Fibroblast of skin of left biceps (primary cell): Measurements from ENCODE around the gene FASN.

Experiments
- DNase-seq, 2 experiments: peaks; one replicate each; pipeline ENCODE4 v3.0.0-alpha.2; 2013; ENCODE audit warnings: low read depth in 2 of 2

FASN gene

DNA sequence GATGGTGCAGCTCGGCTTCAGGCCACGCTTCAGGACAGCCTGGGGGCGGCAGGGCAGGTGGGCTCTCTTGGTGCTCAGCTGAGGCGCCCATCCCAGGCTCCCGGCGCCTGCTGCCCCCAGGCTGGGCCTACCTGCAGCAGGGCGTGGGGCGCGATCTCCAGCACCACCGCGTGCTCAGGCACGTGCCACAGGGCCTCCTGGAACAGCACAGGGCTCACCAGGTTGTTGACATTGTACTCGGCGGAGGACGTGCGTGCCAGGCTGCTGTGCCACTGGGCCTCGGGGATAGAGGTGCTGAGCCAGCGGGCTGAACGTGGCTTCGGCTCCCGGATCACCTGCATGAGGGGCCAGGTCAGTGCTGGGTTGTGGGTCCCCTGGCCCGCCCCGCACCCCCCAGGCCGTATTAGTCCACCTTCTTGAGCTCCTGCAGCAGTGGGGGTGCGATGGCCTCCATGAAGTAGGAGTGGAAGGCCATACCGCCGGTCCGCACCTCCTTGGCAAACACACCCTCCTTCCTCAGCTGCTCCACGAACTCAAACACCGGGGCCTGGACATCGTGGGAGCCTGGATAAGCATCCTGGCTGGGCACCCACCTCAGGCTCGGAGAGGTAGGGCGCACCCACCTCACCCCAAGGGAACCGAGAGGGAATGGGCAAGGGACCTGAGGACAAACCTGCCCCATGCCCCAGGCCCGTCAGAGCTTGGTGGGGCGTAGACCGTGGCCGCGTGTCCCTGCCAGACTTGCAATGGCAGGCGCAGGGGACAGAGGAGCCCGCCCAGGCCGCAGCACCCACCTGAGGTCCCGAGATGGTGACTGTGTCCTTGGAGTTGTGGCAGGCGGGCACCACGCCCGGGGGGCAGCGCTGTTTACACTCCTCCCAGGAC is 9.0 kb downstream of the FASN start:
- DNase-seq, result no peak

DNA sequence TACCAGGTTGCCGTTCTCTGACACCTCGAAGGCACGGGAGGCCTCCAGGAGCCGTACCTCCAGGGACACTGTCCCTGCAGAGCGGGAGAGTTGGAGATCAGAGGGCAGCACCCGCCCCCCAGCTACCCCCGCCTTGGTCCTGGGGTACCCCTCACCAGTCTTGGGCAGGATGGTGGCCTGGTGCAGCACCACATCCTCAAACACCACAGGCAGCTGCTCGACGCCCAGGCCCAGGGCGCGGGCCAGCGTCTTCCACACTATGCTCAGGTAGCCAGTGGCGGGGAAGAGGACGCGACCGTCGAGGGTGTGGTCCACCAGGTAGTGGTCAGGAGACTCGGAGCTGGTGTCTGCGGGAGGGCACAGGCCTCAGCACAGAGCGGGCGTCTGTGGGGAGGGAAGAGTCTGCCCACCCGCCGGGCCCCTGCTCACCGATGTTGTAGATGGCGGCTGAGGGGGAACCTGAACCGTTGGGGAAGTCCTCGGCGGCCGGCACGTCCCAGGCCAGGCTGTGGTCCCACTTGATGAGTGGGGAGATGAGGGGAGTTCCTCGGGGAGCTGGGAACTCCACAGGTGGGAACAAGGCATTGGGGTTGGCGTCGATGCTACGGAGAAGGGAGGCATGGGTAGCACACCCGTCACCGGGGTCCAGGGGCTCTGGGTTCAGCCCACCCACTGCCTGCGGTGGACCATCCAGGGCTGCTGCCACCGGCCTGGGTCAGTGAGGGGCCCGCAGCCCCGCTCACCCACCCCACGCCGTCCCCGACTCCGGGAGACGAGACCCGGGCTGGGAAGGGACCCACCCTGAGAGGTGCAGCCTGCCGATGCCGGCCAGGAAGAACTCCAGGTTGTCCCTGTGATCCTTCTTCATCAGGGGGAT is 9.8 kb downstream of the FASN start:
- no peak for DNase-seq

DNA sequence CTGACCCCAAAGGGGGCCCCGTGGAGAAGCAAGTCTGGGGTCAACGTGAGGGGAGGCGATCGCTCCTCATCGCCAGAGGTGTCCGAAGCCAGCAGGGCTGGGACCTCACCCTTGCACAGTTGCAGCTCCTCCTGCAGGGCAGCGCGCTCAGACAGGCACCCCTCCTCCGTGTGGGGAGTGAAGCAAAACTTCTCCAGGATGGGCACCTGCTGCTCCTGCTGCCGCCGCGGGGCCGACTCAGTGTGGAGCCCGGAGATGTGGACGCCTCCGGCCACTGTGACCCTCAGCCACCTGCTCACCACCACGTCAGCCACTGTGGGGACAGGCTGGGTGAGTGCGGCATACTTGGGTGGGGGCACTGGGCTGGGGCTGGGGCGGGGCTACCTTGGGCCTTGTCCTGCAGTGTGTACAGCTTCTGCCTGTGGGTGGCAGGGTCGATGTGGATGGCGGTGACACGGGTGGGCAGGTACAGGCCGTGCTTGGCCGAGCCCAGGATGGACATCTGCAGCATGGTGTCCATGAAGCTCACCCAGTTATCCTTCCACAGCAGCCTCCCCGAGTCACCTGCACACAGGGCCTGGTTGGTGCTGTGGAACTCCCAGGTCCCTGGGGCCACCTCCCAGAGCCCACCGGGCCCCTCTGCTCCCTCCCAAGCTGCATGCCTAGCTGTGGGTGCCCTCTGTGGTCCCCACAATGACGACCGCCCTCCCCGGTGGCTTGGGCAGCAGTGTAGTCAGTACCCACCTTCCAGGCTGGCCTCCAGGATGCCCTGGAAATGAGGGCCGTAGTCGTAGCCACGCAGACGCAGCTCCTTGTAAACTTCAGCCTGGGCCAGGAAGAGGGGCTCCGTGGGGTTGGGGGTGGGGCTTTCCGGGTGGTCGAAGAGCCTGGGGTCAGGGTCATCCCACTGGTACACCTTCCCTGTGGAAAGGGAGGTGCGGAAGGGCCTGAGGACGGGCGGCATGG is 10.8 kb downstream of the FASN start:
- no peak for DNase-seq

- no peak for DNase-seq
Measured at GRCh38 chr17:82085931-82086764, 11.9 kb downstream of the FASN start.

GRCh38 chr17:82085031-82085861 is 12.8 kb downstream of the FASN start:
- DNase-seq, result no peak

- no peak for DNase-seq
Measured at GRCh38 chr17:82084373-82085030, 13.5 kb downstream of the FASN start.

DNA sequence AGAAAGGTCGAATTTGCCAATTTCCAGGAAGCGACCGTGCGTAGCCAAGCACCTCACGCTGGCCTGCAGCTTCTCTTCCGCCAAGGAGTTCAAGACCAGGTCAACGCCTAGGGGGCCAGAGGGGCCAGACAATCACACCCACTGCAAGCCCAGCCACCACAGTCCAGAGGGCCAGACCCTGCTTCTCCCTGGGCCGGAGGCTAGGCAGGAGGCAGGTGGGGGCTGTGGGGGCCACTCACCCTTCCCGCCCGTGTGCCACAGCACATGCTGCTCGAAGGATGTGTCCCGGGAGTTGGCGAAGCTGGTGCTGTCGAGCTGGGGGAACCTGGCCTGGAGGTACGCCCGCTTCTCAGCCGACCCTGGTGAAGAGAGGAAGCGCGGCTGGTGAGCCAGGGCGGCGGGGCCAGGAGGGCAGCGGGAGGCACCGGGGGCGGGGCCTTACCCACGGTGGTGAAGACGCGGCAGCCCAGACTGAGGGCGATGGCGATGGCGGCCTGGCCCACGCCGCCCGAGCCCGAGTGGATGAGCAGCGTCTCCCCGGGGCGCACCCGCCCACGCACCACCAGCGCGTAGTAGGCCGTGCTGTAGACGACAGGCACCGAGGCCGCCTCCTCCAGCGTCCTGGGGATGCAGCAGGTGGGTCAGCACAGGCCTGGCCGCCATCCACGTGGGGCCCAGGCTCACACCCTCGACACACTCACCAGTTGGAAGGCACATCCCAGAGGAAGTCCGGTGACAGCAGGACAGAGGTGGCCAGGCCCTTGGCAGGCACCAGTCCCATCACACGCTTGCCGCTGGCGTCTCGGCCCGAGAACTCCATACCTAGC is 14.3 kb downstream of the FASN start:
- DNase-seq, result no peak

DNA sequence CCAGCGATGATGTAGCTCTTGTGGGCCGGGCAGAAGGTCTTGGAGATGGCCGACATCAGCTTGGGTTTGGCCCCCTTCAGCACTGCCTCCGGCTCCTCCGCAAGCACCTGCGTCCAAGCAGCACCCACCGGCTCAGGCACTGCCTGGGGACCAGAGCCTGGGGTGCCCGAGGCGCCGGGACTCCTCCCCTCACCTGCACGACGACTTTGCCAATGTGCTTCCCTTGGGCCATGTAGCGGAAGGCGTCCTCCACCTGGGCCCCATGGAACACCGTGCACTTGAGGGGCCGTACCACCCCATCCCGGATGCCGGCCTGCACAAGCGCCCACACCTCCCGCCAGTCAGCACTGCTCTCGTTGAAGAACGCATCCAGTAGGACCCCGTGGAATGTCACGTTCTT is 15.0 kb downstream of the FASN start:
- no peak for DNase-seq

GRCh38 chr17:82082456-82082855 is 15.6 kb downstream of the FASN start:
- no peak for DNase-seq

DNA sequence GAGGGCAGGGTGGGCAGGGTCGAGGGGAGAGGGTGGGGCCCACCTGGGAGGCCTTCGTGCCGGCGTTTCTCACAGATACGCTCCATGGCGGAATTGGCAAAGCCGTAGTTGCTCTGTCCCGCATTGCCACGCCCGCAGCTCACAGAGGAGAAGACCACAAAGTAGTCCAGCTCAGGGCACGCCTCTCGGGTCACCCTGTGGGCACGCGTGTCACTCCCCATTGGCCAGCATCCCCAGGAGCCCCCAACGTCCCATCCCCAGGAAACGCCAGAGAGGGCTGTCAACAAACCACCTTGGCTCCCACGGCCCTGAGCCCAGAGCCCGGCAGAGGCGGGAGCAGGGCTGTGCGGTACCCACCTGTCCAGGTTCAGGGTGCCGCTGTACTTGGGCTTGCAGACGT is 16.1 kb downstream of the FASN start:
- DNase-seq, result no peak

- DNase-seq, result no peak
Measured at GRCh38 chr17:82081546-82081945, 16.5 kb downstream of the FASN start.

GRCh38 chr17:82080789-82081464 is 17.1 kb downstream of the FASN start:
- DNase-seq, result no peak

DNA sequence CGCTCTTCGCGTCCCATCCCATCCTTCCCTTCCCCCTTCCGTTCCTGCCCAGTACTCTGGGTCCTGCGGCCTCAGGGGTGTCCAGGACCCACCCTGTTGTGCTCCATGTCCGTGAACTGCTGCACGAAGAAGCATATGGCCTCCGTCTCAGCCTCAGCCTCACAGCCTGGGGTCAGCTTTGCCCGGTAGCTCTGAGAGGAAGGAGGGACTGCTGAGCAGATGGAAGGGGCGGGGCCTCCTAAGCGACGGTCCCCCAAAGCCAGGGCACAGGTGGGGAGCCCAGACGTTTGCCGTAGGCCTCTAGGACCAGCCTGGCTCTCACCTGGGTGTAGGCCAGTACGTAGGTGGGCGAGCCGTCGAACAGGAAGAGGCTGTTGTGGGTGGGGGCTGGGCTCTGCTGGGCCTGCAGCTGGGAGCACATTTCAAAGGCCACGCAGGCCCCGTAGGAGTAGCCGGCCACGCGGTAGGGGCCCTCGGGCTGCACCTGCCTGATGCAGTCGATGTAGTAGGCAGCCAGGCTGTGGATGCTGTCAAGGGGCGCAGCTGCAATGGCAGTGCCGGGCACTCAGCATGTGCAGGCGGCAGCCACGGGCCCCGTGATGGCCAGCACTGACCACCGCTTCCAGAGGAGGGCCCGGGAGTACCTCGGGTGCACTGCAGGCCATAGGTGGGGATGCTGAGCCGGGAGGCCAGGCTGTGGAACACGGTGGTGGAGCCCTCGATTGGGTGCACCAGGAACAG is 17.8 kb downstream of the FASN start:
- no peak for DNase-seq

DNA sequence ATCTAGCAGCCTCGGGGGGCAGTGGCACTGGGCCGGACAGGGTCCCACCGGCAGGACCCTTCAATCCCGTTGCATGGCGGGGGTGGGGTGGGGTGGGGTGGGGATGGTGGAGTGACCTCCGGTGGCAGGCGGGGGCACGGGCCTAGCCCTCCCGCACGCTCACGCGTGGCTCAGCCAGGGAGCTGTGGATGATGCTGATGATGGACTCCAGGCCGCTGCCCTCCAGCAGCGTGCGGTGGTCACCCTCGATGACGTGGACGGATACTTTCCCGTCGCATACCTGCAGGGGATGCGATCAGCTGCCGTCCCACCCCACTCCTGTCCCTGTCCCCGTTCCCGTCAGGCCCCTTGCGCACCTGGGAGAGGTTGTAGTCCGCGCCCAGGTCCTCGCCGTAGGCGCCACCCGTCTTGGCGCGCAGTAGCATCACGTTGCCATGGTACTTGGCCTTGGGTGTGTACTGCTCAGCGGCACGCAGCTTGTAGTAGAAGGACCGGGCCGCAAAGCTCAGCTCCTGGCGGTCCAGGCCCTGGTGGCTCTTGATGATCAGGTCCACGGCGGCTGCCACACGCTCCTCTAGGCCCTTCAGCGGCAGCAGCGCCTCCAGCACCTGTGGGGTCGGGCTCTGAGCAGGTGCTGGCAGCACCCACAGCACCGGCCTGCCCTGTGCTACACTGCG is 18.9 kb downstream of the FASN start:
- DNase-seq, result no peak

- DNase-seq, result no peak
Measured at GRCh38 chr17:82078433-82078832, 19.6 kb downstream of the FASN start.

GRCh38 chr17:82077617-82078358 is 20.2 kb downstream of the FASN start:
- no peak for DNase-seq
